HG03108 (cell line): ENCODE data around the gene NOS1AP.
A peak's percentile ranks its signal among the peaks of the same experiment; 100 is the strongest.

ENCODE experiments used
- ATAC-seq: cut with Tn5 transposase; IDR thresholded peaks from one replicate; pipeline ENCODE4 v1.9.1; 2021; ENCODE audit warnings: moderate library complexity; ENCODE audit not compliant: unreplicated experiment

The NOS1AP gene

GRCh38 chr1:162357681-162358266, 288.3 kb downstream of the NOS1AP start:
- no peak for ATAC-seq

DNA sequence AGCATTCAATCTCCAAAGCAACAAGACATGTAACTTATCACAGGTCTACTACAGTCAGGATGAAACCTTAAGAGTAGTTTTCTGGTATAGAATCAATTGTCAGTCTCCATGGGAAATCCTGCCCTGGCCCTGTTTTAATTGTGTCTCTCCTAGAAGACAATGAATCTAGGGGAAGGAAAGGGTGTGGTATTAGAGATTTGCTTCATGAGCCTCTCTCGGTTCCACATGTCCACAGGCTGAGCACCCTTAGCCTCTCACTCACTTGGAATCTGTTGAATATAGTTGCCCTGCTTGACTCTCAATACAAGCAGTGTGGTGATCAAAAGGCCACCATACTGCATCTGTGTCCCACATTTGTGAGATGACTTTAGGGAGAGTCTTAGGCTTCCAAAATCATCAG, 289.4 kb downstream of the NOS1AP start:
- no peak for ATAC-seq

GRCh38 chr1:162359523-162360236, 290.2 kb downstream of the NOS1AP start:
- no peak for ATAC-seq

DNA sequence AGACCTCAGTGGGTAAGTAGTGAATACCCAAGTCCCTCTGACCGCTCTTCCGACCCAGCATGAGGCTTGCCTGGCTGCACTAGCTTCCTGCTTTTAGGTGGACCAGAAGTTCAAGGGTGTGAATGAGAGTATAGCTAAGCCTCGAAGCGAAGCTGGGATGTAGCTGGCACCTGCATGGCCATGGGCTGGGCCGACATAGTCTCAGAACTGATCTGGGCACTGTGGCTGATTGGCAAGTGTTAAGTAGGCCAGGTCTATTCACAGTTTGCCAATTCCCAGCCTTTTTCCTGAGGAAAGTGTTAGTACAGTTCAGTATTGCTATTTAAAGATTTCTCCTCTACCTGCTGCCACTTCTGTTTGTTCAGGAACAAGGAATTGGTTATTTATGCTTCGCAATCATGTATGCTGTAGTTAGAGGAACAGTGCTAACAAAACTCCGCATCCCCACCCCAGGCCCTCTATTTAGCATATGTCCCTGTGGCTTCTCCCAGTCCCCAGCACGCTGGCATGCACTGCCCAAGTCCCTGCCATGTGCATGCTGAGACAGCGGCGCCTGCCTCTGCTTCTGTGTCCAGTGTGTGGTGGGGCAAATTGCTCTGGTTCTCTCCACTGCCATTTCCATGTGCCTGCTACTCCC, 290.9 kb downstream of the NOS1AP start:
- ATAC-seq = no peak

GRCh38 chr1:162360874-162361260, 291.4 kb downstream of the NOS1AP start:
- no peak for ATAC-seq

DNA sequence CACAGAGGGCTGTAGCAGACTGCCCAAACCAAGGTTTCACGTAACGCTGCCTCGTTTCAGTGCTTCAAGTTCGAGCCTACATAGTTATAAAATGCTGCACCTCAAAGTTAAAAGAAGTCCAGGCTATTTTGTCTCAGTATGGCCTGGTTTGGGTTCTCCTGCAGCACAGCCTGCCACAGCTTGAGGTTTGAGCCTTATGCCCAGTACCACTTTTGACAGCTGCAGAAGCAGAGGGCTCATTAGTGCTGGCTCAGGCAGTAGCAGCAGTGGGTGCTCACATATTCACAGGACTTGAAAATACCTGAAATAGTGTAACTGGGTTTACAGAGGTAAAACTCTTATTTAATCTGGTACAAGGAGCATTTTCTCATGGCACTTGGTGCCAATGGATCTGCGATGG, 291.9 kb downstream of the NOS1AP start:
- peak; percentile 11 for ATAC-seq

GRCh38 chr1:162363823-162364222, 294.3 kb downstream of the NOS1AP start:
- no peak for ATAC-seq

GRCh38 chr1:162364498-162364897, 295.0 kb downstream of the NOS1AP start:
- no peak for ATAC-seq

- no peak for ATAC-seq
These were observed 296.0 kb downstream of the NOS1AP start for GRCh38 chr1:162365284-162366020.

DNA sequence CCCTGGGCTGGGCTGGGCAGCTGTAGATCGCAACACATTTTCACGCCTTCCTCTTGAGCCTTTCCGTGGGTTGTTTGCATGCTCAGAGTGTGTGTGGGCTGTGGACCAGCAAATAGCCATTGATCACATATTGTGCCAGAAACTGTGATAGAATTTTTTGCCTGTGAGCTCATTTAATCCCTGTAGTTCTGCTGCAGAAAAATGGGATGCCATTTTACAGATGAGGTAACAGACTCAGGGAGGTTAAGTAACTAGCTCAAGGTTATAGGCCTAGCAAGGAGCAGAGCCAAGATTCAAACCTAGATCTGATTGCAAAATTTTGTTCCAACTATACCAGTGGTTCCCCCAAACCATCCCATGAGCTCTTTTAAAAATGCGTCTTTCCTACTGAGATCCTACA, 296.7 kb downstream of the NOS1AP start:
- ATAC-seq = no peak

GRCh38 chr1:162366671-162367070, 297.2 kb downstream of the NOS1AP start:
- ATAC-seq = no peak

DNA sequence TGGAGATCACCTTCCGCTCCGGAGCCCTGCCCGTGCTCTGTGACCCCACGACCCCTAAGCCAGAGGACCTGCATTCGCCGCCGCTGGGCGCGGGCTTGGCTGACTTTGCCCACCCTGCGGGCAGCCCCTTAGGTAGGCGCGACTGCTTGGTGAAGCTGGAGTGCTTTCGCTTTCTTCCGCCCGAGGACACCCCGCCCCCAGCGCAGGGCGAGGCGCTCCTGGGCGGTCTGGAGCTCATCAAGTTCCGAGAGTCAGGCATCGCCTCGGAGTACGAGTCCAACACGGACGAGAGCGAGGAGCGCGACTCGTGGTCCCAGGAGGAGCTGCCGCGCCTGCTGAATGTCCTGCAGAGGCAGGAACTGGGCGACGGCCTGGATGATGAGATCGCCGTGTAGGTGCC, 297.6 kb downstream of the NOS1AP start:
- no peak for ATAC-seq

DNA sequence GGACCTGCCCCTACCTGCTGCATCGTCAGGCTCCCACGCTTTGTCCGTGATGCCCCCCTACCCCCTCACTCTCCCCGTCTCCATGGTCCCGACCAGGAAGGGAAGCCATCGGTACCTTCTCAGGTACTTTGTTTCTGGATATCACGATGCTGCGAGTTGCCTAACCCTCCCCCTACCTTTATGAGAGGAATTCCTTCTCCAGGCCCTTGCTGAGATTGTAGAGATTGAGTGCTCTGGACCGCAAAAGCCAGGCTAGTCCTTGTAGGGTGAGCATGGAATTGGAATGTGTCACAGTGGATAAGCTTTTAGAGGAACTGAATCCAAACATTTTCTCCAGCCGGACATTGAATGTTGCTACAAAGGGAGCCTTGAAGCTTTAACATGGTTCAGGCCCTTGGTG, 298.3 kb downstream of the NOS1AP start:
- ATAC-seq = no peak

GRCh38 chr1:162368451-162368850, 299.0 kb downstream of the NOS1AP start:
- no peak for ATAC-seq

DNA sequence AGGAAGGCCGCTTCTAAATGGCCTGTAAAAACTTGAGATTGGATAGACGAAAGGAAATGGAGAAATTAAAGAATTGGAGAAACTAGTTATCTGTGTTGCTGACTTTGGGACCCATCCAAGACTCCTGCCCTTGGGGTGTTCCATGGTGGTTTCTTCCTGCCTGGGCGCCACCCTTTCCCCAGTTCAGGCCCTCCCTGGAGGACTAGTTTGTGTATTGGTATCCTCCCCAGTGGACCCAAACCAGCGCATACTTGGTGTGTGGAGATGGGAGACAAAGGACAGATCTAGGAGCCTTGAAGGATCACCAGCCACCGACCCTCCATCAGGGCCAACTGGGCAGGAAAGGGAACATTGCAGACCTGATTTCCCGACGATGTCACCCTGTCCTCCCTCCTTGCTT, 300.1 kb downstream of the NOS1AP start:
- ATAC-seq = no peak

DNA sequence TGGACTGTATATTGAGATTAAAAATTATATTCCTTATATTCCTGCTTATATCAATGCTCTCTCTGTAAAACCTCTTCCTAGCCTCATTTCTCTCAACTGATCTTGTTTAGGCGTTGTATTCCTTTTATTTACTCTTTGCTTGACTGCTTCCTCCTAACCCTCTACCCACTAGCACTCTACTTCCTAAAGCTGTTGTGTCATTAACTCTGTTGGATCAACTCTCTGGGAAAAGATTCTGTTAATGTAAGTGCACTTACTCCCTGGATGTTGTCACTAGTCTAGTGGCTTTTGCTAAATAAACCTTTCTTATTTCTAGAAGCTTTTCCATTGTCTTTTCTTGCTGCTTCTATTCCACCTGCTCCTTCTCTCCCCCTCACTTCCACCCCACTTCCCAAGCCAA, 300.7 kb downstream of the NOS1AP start:
- ATAC-seq = no peak

DNA sequence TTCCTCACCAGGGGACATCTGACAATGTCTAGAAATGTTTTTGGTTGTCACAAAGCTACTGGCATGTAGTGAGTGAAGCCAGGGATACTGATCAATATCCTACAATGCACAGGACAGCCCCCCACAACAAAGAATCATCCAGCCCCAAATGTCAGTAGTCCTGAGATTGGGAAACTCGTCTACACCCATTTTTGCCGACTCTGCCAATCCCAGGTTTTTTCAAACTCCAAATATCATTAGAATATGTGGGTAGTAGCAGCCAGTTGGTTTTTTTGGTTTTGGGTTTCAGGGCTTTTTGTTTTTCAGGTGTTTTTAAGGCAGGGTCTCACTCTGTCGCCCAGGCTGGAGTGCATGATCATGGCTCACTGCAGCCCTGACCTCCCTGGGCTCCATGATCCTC, 301.2 kb downstream of the NOS1AP start:
- ATAC-seq = no peak

- ATAC-seq = no peak
These were observed 302.1 kb downstream of the NOS1AP start for GRCh38 chr1:162371611-162372010.

GRCh38 chr1:162372159-162373071, 302.9 kb downstream of the NOS1AP start:
- ATAC-seq = no peak

DNA sequence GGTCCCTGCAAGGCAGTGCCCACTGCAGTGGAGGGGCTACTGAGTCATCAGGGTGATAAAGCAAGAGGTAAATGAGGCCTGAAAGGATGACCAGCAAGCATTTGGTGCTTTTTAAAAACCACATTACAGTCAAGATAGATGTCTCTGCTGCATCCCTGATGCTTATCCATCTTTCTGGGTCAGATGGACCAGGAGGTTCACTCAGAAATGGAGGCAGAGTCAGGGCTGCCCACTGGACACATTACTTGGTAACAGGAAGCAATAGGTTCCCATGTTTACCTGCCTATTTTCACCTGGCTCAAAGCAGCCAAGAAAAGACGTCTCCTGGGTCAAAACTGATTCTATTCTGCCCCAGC, 303.6 kb downstream of the NOS1AP start:
- no peak for ATAC-seq
